GM12892 (cell line): ENCODE results near the gene HTRA3.

Experiments used
- DNase-seq: peaks from one replicate; pipeline ENCODE4 v3.0.0; 2011; ENCODE audit not compliant: insufficient read length
- FAIRE-seq: peaks from 2 replicates; lab custom pipeline; 2011; peaks lifted over from hg19 to GRCh38; lab: Jason Lieb, UNC
- POLR2A ChIP-seq: IDR thresholded peaks from 2 replicates; pipeline ENCODE4 v1.6.1; 2011; ENCODE audit warnings: low read depth, low read length, control low read depth
- POLR2AphosphoS5 ChIP-seq: IDR thresholded peaks from 2 replicates; pipeline ENCODE4 v1.6.1; 2011; ENCODE audit warnings: low read depth, low read length, control low read depth
- TAF1 ChIP-seq: IDR thresholded peaks from 2 replicates; pipeline ENCODE4 v1.6.1; 2011; ENCODE audit warnings: low read depth, mild to moderate bottlenecking, control low read depth, low read length, borderline replicate concordance

The HTRA3 gene

GRCh38 chr4:8295471-8295870 lies 25.9 kb downstream of the HTRA3 start:
- no peak for TF ChIP-seq TAF1
- TF ChIP-seq POLR2A: no peak
- TF ChIP-seq POLR2AphosphoS5: no peak
- no peak for FAIRE-seq

GRCh38 chr4:8296491-8296890 lies 26.9 kb downstream of the HTRA3 start:
- FAIRE-seq (no peak), DNase-seq (no peak)
- TF ChIP-seq POLR2A (no peak), TAF1 (no peak), POLR2AphosphoS5 (no peak)

More at GRCh38 chr4:8295471-8295870, 25.9 kb downstream of the HTRA3 start:
- DNase-seq: no peak

- no peak for DNase-seq
- FAIRE-seq: no peak
- TF ChIP-seq POLR2AphosphoS5: no peak
Observed at GRCh38 chr4:8297141-8297601, 27.6 kb downstream of the HTRA3 start.

- no peak for FAIRE-seq
- TF ChIP-seq POLR2AphosphoS5: no peak
- TF ChIP-seq POLR2A: no peak
- TF ChIP-seq TAF1: no peak
- no peak for DNase-seq
Observed at GRCh38 chr4:8297691-8298485, 28.3 kb downstream of the HTRA3 start.

- FAIRE-seq (no peak), DNase-seq (no peak)
- no peak for TF ChIP-seq POLR2AphosphoS5
- no peak for TF ChIP-seq TAF1
- no peak for TF ChIP-seq POLR2A
Observed at GRCh38 chr4:8300832-8301231, 31.3 kb downstream of the HTRA3 start.

- no peak for DNase-seq
- FAIRE-seq: no peak
- no peak for TF ChIP-seq TAF1
- TF ChIP-seq POLR2AphosphoS5: no peak
- no peak for TF ChIP-seq POLR2A
Observed at GRCh38 chr4:8301851-8302730, 32.5 kb downstream of the HTRA3 start.

- DNase-seq (no peak), FAIRE-seq (no peak)
- no peak for TF ChIP-seq POLR2AphosphoS5
- no peak for TF ChIP-seq TAF1
- TF ChIP-seq POLR2A: no peak
Observed at GRCh38 chr4:8303081-8303480, 33.5 kb downstream of the HTRA3 start.

- TF ChIP-seq POLR2AphosphoS5 (no peak), TAF1 (no peak), POLR2A (no peak)
- FAIRE-seq: no peak
- no peak for DNase-seq
Observed at GRCh38 chr4:8303485-8304281, 34.1 kb downstream of the HTRA3 start.

- TF ChIP-seq POLR2A: no peak
- TF ChIP-seq TAF1: no peak
- no peak for TF ChIP-seq POLR2AphosphoS5
- no peak for DNase-seq
- FAIRE-seq: no peak
Observed at GRCh38 chr4:8304827-8305695, 35.5 kb downstream of the HTRA3 start.

GRCh38 chr4:8305851-8306471 lies 36.4 kb downstream of the HTRA3 start:
- DNase-seq (no peak), FAIRE-seq (no peak)
- TF ChIP-seq POLR2AphosphoS5 (no peak), TAF1 (no peak), POLR2A (no peak)

GRCh38 chr4:8306511-8307021 lies 37.0 kb downstream of the HTRA3 start:
- TF ChIP-seq POLR2A (no peak), TAF1 (no peak), POLR2AphosphoS5 (no peak)
- DNase-seq (no peak), FAIRE-seq (no peak)
